K562 (cell line): Measurements from ENCODE around the gene TSPAN3. TPM values are rescaled to one million over a fixed set of nuclear protein-coding genes. Genes with fewer than 3 reads are reported as not detected.

Experiments
- ATAC-seq: fragments of 200-7000 bp; cut with Tn5 transposase; 3 replicates; pipeline ENCODE4 v1.9.1; 2020; ENCODE audit warnings: moderate library complexity
- BruUV-seq: library from RNA; stranded (reverse); fragments of 400-500 nt; replicated peaks from 2 replicates; lab custom pipeline; 2021; lab: Mats Ljungman, UMichigan
- CTCF ChIA-PET: fragments of 300-600 bp; formaldehyde crosslinking; extraction: SDS; loops from one replicate; lab custom pipeline; 2021; ENCODE audit warnings: low intra/inter-chr PET ratio; lab: Yijun Ruan, JAX
- POLR2A ChIA-PET: fragments of 300-600, 350-650 bp; sonication (Branson Sonifier 250); formaldehyde crosslinking; extraction: SDS; loops from one replicate; lab custom pipeline; 2021; ENCODE audit warnings: antibody characterized with exemption, inconsistent platforms; lab: Yijun Ruan, JAX
- DNase-seq, 4 experiments: peaks; one replicate each; pipeline versions ENCODE4 v3.0.0 to v3.0.0-alpha.2; 2011 to 2018; ENCODE audit warnings: low spot score in 3 of 4, mixed read lengths in 3 of 4; ENCODE audit errors: extremely low read depth in 1 of 4
- FAIRE-seq: peaks from 2 replicates; lab custom pipeline; 2011; peaks lifted over from hg19 to GRCh38; lab: Jason Lieb, UNC
- H2AFZ ChIP-seq: 2 replicates; pipeline ENCODE4 v1.6.0; 2011; ENCODE audit warnings: low read depth, low read length, control low read depth, inconsistent platforms
- H3K27ac ChIP-seq: fragments of 200-600 bp; 3 replicates; pipeline ENCODE4 v1.8.0; 2011; ENCODE audit warnings: low read depth, mild to moderate bottlenecking, control low read depth, inconsistent platforms, low read length, moderate library complexity, mixed read lengths; ENCODE audit errors: extremely low read depth
- H3K27me3 ChIP-seq, 2 experiments: fragments of 300-600 bp in 1 of 2; 2 replicates in 1 of 2; 3 replicates in 1 of 2; pipeline versions ENCODE4 v1.6.0 to v1.8.0; 2011; ENCODE audit warnings: inconsistent platforms in 2 of 2, low read length in 2 of 2, mild to moderate bottlenecking in 1 of 2, mixed read lengths in 1 of 2, moderate library complexity in 1 of 2; ENCODE audit not compliant: control insufficient read depth in 2 of 2, insufficient read depth in 2 of 2
- H3K36me3 ChIP-seq: fragments of 300-600 bp; 3 replicates; pipeline ENCODE4 v1.8.0; 2011; ENCODE audit warnings: mild to moderate bottlenecking, low read length, inconsistent platforms; ENCODE audit not compliant: control insufficient read depth, insufficient read depth
- H3K4me1 ChIP-seq, 2 experiments: fragments of 200-600 bp in 1 of 2; replicated peaks in 1 of 2; 2 replicates in 1 of 2; 3 replicates in 1 of 2; pipeline versions ENCODE4 v1.5.1 to v1.8.0; 2011; ENCODE audit warnings: inconsistent platforms in 2 of 2, low read length in 2 of 2, mild to moderate bottlenecking in 1 of 2, mixed read lengths in 1 of 2, moderate library complexity in 1 of 2; ENCODE audit not compliant: control insufficient read depth in 2 of 2, insufficient read depth in 2 of 2
- H3K4me2 ChIP-seq: 2 replicates; pipeline ENCODE4 v1.6.1; 2011; ENCODE audit warnings: low read length, control low read depth, inconsistent platforms, mixed read lengths; ENCODE audit not compliant: insufficient read depth
- H3K4me3 ChIP-seq: fragments of 200-600 bp; sonication (generic), shearing (Covaris generic); 2 replicates; pipeline ENCODE4 v1.5.1; 2016; ENCODE audit warnings: control low read depth, inconsistent platforms
- H3K79me2 ChIP-seq: fragments of 200-600 bp; 3 replicates; pipeline ENCODE4 v1.8.0; 2011; ENCODE audit warnings: low read length, inconsistent platforms; ENCODE audit not compliant: control insufficient read depth, insufficient read depth
- H3K9ac ChIP-seq, 2 experiments: 2 replicates each; pipeline versions ENCODE4 v1.6.0 to v1.6.1; 2011; ENCODE audit warnings: low read depth in 2 of 2, low read length in 2 of 2, control low read depth in 1 of 2, inconsistent platforms in 1 of 2, mild to moderate bottlenecking in 1 of 2, mixed read lengths in 1 of 2; ENCODE audit not compliant: insufficient read depth in 1 of 2
- H3K9me1 ChIP-seq: one replicate; pipeline ENCODE4 v1.6.0; 2011; ENCODE audit warnings: inconsistent platforms, mild to moderate bottlenecking, low read length, moderate library complexity; ENCODE audit not compliant: control insufficient read depth, insufficient read depth
- H3K9me3 ChIP-seq: replicated peaks from 2 replicates; pipeline ENCODE4 v1.5.1; 2011; ENCODE audit warnings: low read depth, low read length, inconsistent platforms; ENCODE audit not compliant: control insufficient read depth, insufficient read depth
- H4K20me1 ChIP-seq: replicated peaks from 2 replicates; pipeline ENCODE4 v1.6.1; 2011; ENCODE audit warnings: low read length, inconsistent platforms, mixed read lengths; ENCODE audit not compliant: control insufficient read depth, insufficient read depth
- C11orf30 ChIP-seq: fragments of 450-650 bp; IDR thresholded peaks from 2 replicates; pipeline ENCODE4 v1.6.1; 2016; ENCODE audit warnings: low read depth, mild to moderate bottlenecking
- EGR1 ChIP-seq: fragments of 450-650 bp; conservative IDR thresholded peaks from 2 replicates; pipeline ENCODE4 v1.6.1; 2017; ENCODE audit warnings: mild to moderate bottlenecking
- U2AF1 ChIP-seq: fragments of 200-400 bp; formaldehyde crosslinking; optimal IDR thresholded peaks from 2 replicates; pipeline ENCODE3; 2017; ENCODE audit warnings: mild to moderate bottlenecking, low read depth, low read length, moderate library complexity
- ZMIZ1 ChIP-seq, 2 experiments: fragments of 150-350 bp in 1 of 2; IDR thresholded peaks; 2 replicates each; pipeline ENCODE4 v1.6.1; 2012 to 2016; ENCODE audit warnings: low read depth in 2 of 2, low read length in 2 of 2, mild to moderate bottlenecking in 1 of 2, moderate library complexity in 1 of 2
- ZNF217 ChIP-seq: sonication (generic); formaldehyde crosslinking; IDR thresholded peaks from 2 replicates; pipeline ENCODE4 v1.8.0; 2022; ENCODE audit warnings: mild to moderate bottlenecking, missing genetic modification reagents
- ZNF324 ChIP-seq: fragments of 250-450 bp; sonication (Bioruptor Pico); IDR thresholded peaks from 2 replicates; pipeline ENCODE4 v1.4.0; 2020; ENCODE audit warnings: mild to moderate bottlenecking
- ZNF384 ChIP-seq: IDR thresholded peaks from 2 replicates; pipeline ENCODE4 v1.6.1; 2012; ENCODE audit warnings: low read depth, low read length, improper control_type of control experiment
- WGBS: fragments of 100-300 bp; shearing (Covaris generic); methylation state at CpG from one replicate; pipeline ENCODE4 v1.1.6; 2016; ENCODE audit warnings: low coverage, mixed read lengths; ENCODE audit not compliant: insufficient coverage; ENCODE audit errors: missing lambda C conversion rate; 5-methylcytosine and 5-hydroxymethylcytosine counted together
- in situ Hi-C: fragments of 300-500 bp; cut with MboI; formaldehyde crosslinking; loops from 4 replicates; pipeline ENCODE4 v1.15.0; 2018; ENCODE audit warnings: inconsistent platforms, mixed read lengths
- intact Hi-C: fragments of 100-400 bp; cut with micrococcal nuclease; formaldehyde crosslinking; loops from 2 replicates; pipeline ENCODE4 v1.14.2; 2022
- polyA plus RNA-seq, 8 experiments: library from polyadenylated mRNA; depleted of rRNA in 4 of 8; stranded (reverse) in 5 of 8; unstranded in 3 of 8; fragments of >200 nt; fragmentation: Nextera tagmentation in 2 of 8; fragmentation: Illumina TruSeq in 1 of 8; extraction: Ambion mirVana in 2 of 8; extraction: Trizol in 1 of 8; gene quantifications; 2 replicates each; pipeline versions ENCODE4 v1.2.1 to v1.2.3, GENCODE V29; 2011 to 2014; ENCODE audit warnings: inconsistent platforms in 1 of 8, missing spikeins in 1 of 8
- total RNA-seq, 7 experiments: library from RNA; depleted of rRNA in 6 of 7; stranded (reverse); fragments of >200 nt in 6 of 7; fragmentation: Illumina TruSeq in 2 of 7; extraction: Trizol in 2 of 7; gene quantifications; 2 replicates each; pipeline versions ENCODE4 v1.2.1 to v1.2.3, GENCODE V29; 2011 to 2021; ENCODE audit warnings: low replicate concordance in 1 of 7

TSPAN3 gene
- total and polyA plus RNA-seq, 9 of the 15 experiments (the other 6 are each of a cell fraction or from before 2014, with no cell fraction given) = 14.3 to 144 (median 71.1) TPM

DNA sequence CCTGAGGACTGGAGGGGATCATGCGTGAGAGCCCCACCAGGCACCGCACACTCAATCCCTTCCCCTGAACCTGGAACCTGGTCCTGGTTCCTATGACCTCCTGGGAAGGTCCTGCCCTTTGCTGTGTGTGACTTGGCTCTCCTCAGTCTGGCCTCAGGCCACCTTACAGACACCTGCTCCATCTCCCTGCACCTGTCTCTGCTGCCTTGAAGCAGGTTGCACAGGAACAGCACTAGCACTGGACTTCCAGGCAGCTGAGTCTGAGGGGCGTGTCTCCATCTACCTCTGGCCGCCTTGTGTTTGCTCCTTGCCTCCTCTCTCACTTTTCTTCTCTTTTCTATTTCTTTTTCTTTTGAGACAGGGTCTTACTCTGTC is 60.6 kb downstream of the TSPAN3 start (continued):
- TF ChIP-seq ZNF217 (CRISPR knock-in tag) = no peak
- TF ChIP-seq ZNF384 = no peak
- no peak for TF ChIP-seq C11orf30
- no peak for TF ChIP-seq ZNF324
- TF ChIP-seq U2AF1 = no peak

- ChIA-PET CTCF (no interaction called here), POLR2A (no interaction called here)
- no peaks in the 10 kb centered on the region for H3K79me2 ChIP-seq
- in situ Hi-C loops (no loop called here), intact Hi-C loops (no loop called here)
- TF ChIP-seq EGR1 (0 out of 2 replicates have a peak, but pooled peaks have one; percentile 14), ZMIZ1 (IDR thresholded peaks at IDR 0.05; ENCODE audit: low read depth in 2 of 2, low read length in 2 of 2) (no peak)
- no TSS peak for BruUV-seq
- DNase-seq (no peak), FAIRE-seq (no peak), ATAC-seq (no peak)
- H3K4me3 ChIP-seq = no peak overlapping the region
- H3K9ac ChIP-seq = no peak overlapping the region
- 0% methylated on average over 11 of the region's 14 CpGs for WGBS
- no peak overlapping the region for H3K4me2 ChIP-seq
- no peaks in the 10 kb centered on the region for H3K36me3 ChIP-seq
- H3K4me1 ChIP-seq = no peaks in the 10 kb centered on the region
- H3K9me1 ChIP-seq = no peaks in the 10 kb centered on the region
- H2AFZ ChIP-seq = no peak overlapping the region
- H4K20me1 ChIP-seq = no peaks in the 10 kb centered on the region
- H3K9me3 ChIP-seq = no peaks in the 10 kb centered on the region
- peaks cover 29 to 58% of the 10 kb centered on the region in 2 experiments for H3K27me3 ChIP-seq
- H3K27ac ChIP-seq = no peak overlapping the region
These were observed 61.1 kb downstream of the TSPAN3 start for GRCh38 chr15:77009646-77010311.
